GM18511 (cell line): ENCODE data around the gene TMEM69.
"Not testable (repeated sequence)": the region's sequence is repeated elsewhere in the genome, so short reads cannot be mapped to it uniquely, and the experiment has no call there.

Source experiments
- ATAC-seq: cut with Tn5 transposase; IDR thresholded peaks from one replicate; pipeline ENCODE4 v1.9.1; 2021; ENCODE audit warnings: mild to moderate bottlenecking, moderate library complexity; ENCODE audit not compliant: unreplicated experiment

TMEM69 gene

DNA sequence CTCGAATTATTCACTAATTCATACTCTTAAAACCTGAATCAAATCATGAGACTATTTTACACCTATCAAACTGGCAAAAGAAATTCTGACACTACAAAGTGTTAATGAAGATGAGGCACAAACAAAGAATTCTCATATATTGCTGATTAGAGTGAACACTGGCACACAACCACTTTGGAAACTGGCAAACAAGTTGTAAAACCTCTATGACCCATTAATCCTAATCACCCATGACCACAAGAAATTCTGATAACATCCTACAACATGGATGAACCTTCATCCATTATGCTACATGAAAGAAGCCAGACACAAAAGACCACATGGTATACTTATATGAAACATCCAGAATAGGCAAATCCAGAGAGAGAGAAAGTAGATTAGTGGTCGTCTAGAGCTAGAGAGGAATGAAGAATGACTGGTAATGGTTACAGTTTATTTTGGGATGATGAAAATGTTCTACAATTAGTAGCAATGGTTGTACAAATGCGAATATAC, 10.2 kb upstream of the TMEM69 start:
- no peak for ATAC-seq

DNA sequence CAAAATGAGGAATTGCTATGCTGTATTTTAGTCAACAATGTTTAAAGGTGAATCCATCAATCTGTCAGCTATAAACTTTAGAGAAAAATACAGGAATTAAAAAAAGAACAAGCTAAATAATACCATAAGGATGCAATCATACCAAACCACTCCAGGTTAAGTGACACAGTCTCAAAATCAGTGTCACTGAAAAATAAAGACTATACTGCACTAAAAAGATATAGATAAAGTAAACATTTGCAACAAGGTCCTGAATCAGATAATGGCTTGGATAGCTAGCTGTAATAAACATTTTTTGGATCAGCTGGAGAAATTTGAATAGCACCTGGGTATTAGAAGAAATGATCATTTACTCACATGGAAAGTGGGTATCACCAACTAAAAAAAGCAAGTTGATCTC, 9.5 kb upstream of the TMEM69 start:
- ATAC-seq, result no peak

DNA sequence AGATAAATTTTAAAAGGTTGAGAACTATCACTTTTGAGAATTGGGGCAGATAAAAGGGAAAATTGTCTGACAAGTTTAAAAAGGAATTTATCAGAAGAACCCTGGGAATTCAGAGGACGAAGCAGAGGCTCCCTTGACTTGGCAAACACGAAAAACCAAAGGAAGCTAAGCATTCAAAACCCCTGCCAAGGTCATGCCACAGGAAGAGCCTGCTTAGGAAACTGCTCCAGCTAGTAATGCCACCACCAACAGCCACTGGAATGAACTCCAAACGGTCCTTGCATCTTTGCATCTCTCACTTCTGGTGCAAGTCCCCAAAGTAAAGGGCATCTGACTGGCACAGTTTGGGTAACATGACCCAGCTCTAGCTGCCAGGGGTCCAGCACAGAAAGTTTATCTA, 8.9 kb upstream of the TMEM69 start:
- no peak for ATAC-seq

GRCh38 chr1:45682942-45683341, 5.0 kb upstream of the TMEM69 start:
- no peak for ATAC-seq

DNA sequence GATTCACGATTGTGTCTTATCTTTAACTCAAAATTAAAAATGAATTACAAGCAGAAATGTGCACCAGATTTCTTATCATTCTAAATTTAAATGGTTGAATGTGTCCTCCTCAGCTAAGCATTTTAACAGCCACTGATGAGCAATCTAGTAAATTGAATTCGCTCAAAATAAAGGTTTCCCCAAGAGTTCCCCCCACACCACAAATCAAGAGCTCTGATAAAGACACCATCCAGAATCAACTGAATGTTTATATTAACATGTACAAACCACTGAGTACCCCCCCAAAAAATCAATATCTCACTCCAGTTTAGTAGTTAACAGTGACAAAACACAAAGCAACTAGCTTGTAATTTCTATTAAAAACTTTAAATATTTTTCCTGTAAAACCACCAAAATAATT, 3.6 kb upstream of the TMEM69 start:
- no peak for ATAC-seq

- ATAC-seq, result no peak
Observed at GRCh38 chr1:45685308-45686014, 2.5 kb upstream of the TMEM69 start.

DNA sequence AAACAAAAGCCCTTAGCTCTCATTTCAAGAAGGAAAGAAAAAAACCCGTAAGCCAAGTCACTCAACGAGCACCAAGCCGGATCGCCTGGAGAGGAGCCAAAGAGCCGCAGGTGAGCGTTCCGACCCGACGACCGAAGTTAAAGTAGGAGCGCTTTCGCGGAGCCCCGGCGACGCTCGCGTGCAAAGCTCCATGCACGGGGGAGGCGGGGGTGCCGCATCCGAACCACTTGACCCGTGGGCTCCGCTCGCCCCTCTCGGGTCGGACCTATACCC, 2.0 kb upstream of the TMEM69 start:
- ATAC-seq, result peak; percentile 26

DNA sequence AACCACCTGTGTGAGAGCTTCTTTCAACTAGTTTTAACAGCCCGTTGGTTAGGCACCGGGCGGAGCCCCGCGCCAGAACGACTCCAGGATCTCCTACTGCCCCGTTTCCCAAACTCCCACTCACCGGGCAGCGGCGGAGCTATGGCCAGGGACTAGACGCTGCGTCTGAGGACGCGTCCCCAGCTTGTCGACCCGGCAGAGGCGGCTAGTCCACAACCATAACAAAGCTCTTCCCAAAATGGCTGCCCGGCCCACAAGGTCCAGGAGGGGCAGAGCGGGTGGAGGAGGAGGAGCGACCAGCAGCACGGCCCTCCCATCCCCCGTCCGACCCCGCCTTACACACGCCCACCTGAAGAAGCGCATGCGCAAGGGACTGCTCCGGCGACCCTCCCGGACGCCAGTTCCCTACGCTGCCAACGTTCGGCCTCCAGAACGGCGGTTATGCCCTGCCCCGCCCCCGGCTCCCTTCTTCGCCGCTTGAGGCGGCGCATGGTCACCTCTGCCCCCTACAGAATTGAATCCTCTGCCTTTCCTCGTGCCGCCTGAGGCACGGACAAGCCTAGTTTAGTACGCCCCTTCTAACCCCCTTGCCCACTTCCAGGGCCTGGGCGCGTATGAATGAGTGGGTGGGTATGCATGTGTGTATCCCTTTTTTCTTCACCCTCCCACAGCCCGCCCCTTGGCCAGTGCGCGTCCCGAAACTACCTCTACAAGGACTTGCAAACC, 1.5 kb upstream of the TMEM69 start, which contains the start of gene GPBP1L1:
TSS of gene GPBP1L1 (minus strand) at position 246 of the 726 bp plus-strand sequence. CDS start 27,446 bp downstream, outside the sequence.
- peak; percentile 61 for ATAC-seq

DNA sequence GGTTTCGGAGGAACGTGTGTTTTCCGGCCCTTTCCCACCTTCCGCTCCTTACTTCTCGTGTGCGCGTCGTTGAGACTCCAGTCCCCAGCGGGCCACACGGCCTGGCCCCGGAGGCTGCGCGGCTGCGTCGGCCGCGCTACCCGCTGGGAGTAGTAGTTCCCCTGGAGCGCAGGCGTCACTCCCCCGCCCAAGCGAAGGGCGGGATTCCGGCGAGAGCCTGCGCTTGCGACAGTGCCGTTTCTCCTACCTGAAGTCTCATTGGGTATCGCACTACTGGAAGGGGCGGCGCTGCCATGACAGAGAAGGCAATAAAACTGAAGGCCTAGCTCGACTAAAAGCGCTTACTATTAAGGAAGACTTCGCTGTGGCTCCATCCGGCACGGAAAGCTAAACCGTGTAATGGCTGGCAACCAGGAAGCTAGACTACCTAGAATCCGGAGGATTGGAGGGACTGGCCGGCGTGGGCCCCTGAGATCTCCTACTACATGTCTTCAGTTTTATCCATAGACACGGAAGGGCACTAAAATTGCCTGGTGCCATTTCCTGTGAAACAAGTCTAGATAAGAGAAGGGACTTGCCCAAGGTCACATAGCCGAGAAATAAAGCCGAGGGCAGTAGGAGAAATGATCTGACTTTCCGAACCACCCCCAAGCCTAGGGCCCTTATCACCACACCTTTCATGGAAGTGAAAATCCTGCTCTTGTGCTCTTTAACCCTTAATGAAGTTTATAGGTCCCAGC, 797 bp upstream of the TMEM69 start:
- ATAC-seq, result peak; percentile 88

- not testable (repeated sequence) for ATAC-seq
Observed at GRCh38 chr1:45693811-45694210, 5.8 kb downstream of the TMEM69 start.

DNA sequence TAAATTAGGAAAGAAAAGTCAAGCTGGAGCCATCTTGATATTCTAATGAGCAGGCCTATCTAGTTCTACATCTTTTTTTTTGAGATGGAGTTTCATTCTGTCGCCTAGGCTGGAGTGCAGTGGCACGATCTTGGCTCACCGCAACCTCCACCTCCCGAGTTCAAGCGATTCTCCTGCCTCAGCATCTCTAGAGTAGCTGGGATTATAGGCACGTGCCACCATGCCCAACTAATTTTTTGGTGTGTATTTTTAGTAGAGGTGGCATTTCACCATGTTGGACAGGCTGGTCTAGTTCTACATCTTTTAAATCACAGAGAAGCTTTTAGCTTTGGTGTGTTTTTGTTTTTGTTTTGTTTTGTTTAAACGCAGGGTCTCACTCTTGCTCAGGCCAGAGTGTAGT, 6.8 kb downstream of the TMEM69 start:
- no peak for ATAC-seq

GRCh38 chr1:45704637-45705036, 16.7 kb downstream of the TMEM69 start:
- no peak for ATAC-seq

DNA sequence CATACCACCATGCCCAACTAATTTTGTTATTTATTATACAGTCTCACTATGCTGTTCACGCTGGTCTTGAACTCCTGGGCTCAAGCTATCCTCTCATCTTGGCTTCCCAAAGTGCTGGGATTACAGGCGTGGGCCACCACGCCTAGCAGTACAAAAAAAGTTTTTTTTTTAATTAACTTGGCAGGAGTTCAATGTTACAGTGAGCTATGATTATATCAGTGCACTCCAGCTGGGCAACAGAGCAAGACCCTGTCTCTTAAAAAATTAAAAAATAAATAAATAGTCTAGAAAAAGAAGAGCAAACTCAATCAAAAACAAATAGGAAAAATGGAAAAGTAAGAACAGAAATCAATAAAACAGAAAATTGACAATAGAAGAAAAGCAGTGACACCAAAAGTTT, 25.7 kb downstream of the TMEM69 start:
- no peak for ATAC-seq

GRCh38 chr1:45716700-45717099, 28.7 kb downstream of the TMEM69 start:
- ATAC-seq, result no peak

GRCh38 chr1:45717386-45717785, 29.4 kb downstream of the TMEM69 start:
- not testable (repeated sequence) for ATAC-seq

- no peak for ATAC-seq
Observed at GRCh38 chr1:45718289-45718688, 30.3 kb downstream of the TMEM69 start.

- ATAC-seq, result no peak
Observed at GRCh38 chr1:45721207-45721606, 33.2 kb downstream of the TMEM69 start.

- no peak for ATAC-seq
Observed at GRCh38 chr1:45722809-45723208, 34.8 kb downstream of the TMEM69 start.

DNA sequence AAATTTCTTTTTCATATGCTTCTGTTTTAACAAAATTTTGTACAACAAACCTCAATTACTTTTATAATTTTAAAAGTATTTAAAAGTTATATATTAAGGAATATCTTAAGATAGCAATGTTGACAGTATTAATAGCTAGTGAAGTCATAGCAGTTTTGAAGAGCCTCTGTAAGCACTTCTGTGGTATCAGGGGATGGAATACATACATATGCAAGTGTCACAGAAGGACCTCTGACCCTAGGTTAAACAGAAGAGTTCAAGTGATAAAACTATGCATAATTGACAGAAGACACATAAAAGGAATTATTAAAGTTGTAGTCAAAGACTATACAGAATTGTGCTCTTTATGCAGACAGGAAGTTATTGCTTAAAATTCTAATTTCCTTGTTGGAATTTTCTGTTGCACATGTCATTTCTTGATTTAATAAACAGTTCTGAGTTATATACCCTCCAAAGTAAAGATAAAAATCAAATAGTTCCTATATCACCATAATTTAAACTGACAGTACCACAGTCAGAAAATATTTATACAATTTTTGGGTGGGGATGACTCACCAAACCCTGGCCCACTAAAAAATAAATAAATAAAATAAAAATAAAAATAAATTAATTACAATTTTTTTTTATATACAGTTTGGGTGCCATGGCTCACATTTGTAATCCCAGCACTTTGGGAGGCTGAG, 35.4 kb downstream of the TMEM69 start:
- no peak for ATAC-seq

GRCh38 chr1:45726007-45726406, 38.0 kb downstream of the TMEM69 start:
- not testable (repeated sequence) for ATAC-seq

DNA sequence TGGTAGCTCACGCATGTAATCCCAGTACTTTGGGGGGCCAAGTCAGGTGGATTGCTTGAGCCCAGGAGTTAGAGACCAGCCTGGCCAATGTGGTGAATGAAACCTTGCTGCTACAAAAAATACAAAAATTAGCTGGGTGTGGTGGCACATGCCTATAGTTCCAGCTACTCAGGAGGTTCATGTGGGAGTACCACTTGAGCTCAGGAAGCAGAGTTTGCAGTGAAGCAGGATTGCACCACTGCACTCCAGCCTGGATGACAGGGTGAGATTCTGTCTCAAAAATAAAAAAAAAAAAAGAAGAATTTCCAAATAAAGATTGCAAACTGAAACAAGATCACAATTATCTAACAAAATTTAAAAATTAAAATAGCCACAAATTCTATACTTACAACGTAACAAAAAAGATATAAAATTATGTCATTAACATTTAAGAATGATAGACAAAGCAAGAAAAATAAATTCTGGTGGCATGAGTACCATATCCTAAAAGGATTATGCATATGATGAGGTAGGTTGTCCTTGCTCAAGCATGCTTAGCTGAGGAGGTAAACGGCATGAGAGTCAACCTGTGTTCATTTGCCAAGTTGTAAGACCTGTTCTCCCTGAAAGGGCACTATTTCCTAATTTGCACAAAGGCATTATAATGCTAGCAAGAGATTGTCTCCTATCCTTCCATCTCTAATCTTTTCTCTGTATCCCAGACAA, 42.2 kb downstream of the TMEM69 start:
- ATAC-seq, result no peak
